AG09309 (cell line): ENCODE measurements around the gene RASSF7.

ENCODE experiments used
- DNase-seq: peaks from one replicate; pipeline ENCODE4 v3.0.0-alpha.2; 2010; ENCODE audit warnings: low read depth
- H3K4me3 ChIP-seq: 2 replicates; pipeline ENCODE4 v1.5.1; 2011; ENCODE audit warnings: mild to moderate bottlenecking, low read depth, low read length, moderate library complexity; ENCODE audit not compliant: control insufficient read depth
- CTCF ChIP-seq: IDR thresholded peaks from 2 replicates; pipeline ENCODE4 v1.5.1; 2011; ENCODE audit warnings: mild to moderate bottlenecking, low read depth, low read length, inconsistent platforms; ENCODE audit not compliant: insufficient read depth, control insufficient read depth; ENCODE audit errors: missing control alignments

The RASSF7 gene

GRCh38 chr11:528815-529727 lies 31.7 kb upstream of the RASSF7 start:
- no peak for TF ChIP-seq CTCF
- no peak for DNase-seq
- H3K4me3 ChIP-seq: no peak overlapping the region

GRCh38 chr11:529728-530411 lies 30.9 kb upstream of the RASSF7 start:
- DNase-seq: no peak
- H3K4me3 ChIP-seq: no peak overlapping the region
- no peak for TF ChIP-seq CTCF

GRCh38 chr11:530960-531831 lies 29.6 kb upstream of the RASSF7 start:
- no peak for TF ChIP-seq CTCF
- DNase-seq: no peak
- H3K4me3 ChIP-seq: no peak overlapping the region

- DNase-seq: no peak
- no peak for TF ChIP-seq CTCF
- H3K4me3 ChIP-seq: no peak overlapping the region
Observed at GRCh38 chr11:531919-532526, 28.7 kb upstream of the RASSF7 start.

- H3K4me3 ChIP-seq: no peak overlapping the region
- DNase-seq: no peak
- no peak for TF ChIP-seq CTCF
Observed at GRCh38 chr11:532527-532985, 28.2 kb upstream of the RASSF7 start.
